NCI-H128 (cell line): ENCODE results near the gene YAP1.

Experiments used
- DNase-seq: peaks from one replicate; lab custom pipeline; 2025; ENCODE audit not compliant: unreplicated experiment; lab: John Stamatoyannopoulos, UW

Gene YAP1

DNA sequence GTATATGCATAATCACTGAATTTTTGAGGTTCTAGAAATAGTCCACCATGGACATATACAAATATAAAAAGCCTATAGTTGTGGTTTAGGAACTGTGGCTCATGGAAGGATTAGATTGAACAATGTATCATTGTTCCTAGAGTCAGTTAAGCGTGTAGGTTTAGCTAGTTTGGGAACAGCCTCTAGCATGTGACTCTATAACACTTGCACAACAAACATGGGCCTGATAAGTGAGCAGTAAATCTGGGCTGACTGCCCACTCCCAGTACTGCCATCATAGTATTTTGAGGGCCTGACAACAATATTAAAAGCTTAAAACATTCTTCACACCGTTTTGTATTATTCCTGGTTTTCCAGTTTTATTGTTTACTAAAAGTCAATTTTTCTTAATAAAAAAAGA lies 47.0 kb downstream of the YAP1 start:
- DNase-seq = no peak

DNA sequence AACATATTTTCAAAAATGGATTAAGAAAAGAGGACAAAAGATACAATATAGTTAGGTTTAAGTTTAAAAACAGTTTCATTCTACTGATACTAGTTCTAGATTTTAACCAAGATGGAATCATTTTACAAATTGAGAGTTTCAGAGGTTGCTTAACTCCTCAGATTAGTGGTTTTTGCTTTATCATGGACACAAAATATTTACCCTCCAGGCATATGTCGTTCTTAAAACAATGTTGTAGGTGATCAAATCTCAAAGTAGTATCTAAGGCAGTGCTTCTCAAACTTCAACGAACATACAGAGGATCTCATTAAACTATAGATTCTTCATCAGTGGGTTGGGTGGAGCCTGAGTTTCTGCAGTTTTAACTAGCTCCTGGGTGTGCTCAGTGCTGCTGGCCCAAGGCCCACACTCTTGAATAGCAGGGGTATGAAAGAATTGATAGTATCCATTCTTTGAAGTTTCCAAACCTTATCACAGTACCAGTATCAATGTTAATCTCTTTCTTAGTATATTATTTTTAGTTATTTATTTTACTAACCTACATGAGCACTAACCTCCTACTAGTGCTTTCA lies 48.0 kb downstream of the YAP1 start:
- no peak for DNase-seq

DNA sequence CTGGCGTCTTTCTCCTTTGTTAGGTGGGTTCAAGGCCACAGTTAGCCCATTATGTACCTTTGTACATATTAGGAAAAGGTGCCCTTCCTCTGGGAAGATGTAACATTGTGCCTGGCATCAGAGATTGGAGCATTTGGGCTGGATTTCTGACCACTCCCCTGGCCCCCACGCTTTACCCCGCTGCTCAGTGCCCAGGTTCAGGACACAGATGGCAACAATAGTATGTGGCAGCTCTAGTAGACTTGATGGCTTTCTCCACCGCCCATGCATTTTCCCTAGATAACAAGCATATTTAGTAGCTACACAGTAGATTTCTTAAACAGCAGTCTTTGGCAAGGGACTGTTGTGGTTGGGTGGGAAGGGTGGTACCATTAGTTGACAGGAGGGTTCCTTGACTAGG lies 53.1 kb downstream of the YAP1 start:
- no peak for DNase-seq

DNA sequence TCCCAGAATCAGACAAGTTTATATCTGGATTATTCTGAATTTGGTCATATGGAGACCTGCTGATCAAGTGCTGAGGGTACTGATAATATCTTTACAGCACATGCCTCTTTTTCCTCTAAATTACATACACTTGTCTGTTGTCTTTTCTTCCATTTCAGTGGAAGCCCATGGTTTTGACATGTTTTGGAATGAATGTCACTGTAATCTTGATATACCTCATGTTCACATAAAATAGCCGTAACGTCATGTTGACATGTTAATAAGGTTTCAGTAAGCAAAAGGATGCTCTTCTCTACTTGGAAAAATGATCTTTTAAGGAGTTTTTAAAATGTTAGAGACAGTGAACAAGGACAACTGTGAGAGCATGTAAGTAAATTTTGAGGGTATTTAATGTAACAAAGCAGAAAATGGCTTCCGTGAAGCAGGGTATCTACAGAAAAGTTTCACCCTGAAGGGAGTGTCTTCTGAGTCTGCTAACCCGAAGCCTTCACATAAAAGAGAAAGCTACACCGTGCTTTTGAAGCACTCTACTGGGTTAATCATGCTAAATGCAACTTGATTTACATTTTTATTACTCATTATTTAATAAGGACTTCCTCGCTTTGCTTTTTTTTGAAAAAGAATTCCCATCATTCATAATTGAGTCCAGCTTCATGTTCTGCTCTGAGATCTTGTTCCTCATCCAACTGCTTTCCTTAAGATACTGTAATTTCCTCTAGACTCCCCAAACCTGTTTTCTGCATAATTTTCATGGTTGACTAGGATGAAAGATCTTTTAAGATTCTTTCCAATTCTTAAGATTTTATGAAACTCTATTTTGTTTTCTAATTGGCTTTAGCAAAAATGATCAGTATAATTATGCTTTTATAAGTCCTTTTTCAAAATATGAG lies 56.2 kb downstream of the YAP1 start:
- DNase-seq = no peak

DNA sequence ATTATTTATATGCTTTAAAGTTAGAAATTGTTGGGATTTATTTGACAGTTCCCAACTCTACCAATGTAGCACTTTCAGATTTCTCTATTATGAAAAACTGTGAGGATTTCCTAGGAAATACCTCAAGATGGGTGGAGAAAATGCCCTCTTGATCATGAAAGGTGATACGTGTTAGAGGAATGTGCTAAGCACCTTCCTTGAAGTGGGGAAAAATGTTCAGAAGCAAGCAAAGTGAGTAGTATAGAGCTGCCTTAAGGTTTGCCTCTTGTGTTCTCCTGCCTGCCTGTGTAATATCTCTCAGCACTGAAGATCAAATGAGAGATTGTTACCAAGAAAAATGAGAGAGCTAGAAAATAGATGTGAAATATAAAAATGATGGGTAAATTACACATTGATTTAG lies 58.2 kb downstream of the YAP1 start:
- DNase-seq = no peak

DNA sequence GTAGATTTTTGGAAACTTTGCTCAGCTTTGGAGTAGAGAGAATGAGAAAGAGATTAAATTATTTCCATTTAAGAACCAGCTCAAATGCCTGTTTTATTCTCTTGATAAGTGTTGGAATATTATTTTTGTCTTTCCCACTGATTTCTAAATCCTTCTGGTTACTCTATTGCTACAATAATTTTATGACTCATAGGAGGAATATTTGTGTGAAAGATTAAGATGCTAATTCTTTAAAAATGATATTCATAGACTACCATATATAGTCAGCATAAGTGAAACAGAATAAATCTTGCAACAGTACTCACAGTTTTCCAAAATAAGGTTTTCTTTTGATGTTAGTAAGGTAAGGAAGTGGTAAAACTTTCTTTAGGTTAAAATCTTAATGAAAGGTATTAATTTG lies 60.9 kb downstream of the YAP1 start:
- DNase-seq = no peak

DNA sequence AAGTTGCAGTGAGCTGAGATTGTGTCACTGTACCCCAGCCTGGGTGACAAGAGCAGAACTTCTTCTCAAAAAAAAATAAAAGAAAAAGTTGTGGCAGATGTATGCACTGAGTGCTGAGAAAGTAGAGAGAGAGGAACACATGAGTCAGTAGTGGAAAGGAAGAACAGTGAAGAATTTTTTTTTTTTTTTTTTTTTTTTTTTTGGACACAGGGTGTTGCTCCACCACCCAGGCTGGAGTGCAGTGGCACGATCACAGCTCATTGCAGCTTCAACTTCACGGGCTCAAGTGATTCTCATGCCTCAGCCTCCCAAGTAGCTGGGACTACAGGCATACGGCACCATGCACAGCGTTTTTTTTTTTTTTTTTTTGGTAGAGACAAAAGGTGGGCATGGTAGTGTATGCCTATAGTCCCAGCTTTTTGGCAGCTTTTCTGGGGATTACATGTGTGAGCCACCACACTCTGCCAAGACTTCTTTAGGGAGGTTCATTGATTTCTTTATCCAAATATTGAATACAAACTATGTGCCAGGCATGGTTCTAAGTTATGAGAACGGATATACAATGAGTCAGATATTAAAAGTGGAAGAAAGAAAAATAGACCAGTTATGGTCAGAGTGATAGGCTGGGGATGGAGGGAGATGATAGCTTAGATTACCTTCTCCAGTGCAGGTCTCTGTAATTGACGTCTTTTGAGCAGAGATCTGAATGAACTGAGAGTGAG lies 62.0 kb downstream of the YAP1 start:
- DNase-seq = no peak

DNA sequence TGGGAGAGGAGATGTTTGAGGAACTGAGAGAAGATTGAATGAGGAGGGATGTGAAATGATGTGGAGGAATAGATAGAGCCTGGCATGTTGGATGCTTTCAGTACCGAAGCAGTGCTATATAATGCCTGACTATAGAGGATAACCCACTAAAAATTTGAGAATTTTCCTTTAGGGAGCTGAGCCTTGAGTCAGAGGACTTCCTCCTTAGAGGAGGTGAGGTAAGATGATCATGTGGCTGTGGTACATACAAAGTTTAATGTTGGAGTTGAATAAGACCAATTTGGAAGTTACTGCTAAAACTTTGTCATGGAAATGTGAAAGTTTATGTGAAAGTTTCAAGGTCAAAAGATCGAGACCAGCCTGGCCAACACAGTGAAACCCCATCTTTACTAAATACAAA lies 66.9 kb downstream of the YAP1 start:
- DNase-seq = no peak

DNA sequence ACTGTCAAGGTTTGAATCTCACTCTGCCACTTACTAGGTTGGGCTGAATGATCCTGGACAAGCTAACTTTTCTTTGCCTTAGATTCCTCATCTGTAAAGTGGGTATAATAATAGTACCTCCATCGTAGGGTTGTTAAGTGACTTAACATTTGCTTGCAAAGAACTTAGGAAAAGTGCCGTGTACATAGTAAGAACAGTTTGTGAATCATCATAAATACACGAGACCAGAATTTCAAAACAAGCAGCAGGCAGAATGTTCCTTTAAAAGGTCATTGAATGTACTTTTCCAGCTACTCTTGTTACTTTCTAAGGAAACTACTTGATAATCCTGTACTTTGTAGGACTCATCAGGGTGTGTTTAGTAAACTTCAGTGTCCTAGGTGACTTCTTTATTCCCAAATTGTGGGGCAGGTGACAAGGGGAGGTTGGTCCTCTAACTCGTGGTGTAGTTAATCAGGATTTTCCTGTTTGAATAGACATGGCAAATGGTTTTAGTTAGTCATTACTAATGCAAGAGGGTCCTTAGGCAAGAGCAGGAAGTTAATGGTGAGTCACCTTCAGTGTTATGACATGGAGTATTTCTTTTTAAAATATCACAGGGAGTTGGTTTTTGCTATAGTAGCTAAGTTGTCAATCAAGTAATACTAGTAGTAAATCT lies 67.9 kb downstream of the YAP1 start:
- DNase-seq = no peak

DNA sequence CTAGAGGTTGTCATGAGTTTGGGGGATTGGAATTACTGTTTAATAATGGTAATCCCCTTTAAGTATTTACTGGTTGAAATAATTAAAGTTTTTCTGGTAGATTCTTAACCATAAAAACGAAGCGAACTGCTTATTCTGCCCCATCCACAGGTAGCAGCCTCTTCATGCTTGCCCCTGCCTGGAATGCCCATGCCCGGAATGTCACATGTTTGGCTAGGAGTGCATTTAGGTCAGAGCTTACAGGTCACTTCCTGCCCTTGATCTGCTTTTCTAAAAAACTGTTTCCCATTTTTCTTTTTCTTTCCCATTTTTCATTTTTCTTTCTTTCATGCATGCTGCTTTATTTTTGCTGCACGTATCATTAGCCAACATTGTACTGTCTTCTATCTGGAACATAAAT lies 69.1 kb downstream of the YAP1 start:
- no peak for DNase-seq

DNA sequence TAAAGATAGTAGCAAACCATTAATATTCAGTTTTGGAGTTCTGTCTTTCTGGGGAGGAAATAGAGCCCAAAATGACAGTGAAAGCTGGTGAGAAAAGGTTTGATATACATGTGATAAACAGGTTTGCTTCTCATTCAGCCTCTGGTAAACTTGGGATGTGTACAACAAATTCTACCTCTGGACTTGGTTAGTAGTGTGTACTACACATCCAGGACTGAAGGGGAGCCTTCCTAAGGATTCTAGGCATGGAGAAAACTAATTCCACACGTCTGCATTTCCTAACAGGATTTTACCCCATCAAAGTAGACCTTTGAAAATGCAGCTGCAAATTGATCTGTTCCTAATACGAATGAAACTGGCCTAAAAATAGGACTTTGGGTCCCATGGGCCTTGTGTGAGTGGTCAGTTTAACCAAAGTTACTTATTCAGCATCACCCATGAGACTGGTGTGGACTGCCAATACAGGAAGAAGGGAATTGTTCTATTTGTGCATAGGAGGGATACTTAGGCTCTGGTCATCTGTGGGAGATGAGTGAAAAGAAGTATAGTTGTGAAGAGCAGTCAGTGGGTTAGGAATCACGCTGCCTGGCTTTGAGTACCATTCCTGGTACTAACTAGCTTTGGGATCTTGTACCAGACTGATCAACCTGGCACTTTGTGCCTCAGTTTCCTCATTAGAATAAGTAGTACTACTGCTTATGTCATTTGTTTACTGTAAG lies 74.2 kb downstream of the YAP1 start:
- DNase-seq = no peak

DNA sequence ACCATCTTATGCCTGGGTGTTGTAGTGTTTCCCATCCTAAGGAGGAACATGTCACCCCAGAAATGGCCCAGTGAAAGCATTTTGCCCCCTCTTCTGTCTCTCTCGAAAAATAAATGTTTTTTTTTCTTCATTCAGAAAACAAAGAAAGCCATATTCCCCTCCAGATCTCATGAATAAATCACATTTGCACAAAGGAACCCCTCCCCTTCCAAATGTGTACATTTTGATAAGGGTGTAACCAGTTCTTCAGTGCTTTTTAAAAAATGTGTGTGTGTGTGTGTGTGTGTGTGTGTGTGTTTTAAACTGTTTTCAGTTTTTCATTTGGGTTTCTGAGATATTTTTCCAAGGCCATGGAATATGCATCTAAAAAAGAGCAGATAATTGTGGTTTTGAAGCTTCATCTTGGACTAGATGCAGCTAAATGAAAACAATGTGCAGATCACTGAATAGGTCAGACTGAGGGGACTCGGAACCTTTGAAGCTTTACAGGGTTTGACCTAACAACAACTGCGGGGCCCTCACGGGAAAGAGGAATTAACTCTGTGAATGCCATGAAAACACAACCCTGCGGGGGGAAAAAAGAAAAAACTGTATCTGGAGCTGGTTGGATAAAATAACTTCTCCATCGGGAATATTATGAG lies 76.4 kb downstream of the YAP1 start:
- DNase-seq = no peak

DNA sequence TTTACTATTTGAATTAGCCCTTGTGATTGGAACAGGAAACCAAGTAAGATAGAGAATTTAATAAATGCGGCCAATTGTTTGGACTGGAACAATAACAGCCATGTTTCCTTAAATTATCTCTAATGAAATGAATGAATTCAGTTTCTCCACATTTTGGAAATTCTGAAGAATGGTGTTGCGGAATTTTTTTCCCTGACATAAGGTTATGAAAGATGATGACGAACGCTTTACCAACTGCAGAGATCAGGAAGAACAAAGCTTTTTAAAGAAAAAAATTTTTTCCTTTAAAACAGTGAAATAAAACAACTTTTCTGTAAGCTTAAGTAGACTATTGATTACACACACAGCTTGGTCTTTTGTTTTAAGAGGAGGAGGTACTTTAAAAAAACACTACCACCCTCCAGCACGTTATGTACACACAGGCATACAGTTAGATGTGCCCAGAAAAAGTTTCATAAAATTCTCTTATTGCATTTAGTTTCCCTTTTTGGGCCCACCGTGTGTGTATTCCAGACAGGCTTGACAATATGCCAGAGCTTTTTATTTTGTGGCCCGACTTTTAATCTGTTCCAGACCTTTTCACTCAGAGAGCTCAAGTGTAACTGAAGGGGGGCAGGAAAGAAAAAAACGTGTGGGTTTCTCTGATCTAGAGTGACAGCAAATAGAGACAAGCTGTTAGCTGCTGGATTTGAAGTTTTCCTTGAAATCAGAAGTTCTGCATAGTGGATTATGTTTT lies 77.3 kb downstream of the YAP1 start:
- no peak for DNase-seq

DNA sequence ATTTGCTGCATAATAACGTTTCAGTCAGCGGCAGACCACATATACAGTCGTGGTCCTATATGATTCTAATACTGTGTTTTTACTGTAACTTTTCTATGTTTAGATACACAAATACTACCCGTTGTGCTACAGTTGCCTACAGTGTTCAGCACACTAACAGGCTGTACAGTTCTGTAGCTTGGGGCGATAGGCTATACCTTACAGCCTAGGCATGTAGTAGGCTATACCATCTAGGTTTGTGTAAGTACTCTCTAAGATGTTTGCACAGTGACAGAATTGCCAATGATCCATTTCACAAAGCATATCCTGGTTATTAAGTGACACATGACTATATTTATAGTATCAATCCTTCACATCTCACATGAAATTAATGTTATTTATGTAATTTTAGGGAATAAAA lies 78.2 kb downstream of the YAP1 start:
- DNase-seq = no peak

DNA sequence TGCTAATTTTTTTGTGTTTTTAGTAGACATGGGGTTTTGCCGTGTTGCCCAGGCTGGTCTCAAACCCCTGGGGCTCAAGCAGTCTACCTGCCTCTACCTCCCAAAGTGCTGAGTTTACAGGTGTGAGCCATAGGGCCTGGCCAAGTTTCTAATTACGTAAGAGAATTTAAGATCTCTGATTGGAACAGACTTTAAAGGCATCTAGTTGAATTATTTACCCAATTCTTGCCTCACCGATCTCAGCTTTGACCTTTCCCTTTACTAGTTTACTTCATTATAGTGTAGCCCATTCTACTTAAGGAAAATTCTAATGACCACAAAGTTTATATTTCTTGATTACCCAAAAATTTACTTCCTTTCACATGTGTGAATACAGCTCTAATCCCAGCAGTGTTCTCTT lies 81.6 kb downstream of the YAP1 start:
- no peak for DNase-seq

DNA sequence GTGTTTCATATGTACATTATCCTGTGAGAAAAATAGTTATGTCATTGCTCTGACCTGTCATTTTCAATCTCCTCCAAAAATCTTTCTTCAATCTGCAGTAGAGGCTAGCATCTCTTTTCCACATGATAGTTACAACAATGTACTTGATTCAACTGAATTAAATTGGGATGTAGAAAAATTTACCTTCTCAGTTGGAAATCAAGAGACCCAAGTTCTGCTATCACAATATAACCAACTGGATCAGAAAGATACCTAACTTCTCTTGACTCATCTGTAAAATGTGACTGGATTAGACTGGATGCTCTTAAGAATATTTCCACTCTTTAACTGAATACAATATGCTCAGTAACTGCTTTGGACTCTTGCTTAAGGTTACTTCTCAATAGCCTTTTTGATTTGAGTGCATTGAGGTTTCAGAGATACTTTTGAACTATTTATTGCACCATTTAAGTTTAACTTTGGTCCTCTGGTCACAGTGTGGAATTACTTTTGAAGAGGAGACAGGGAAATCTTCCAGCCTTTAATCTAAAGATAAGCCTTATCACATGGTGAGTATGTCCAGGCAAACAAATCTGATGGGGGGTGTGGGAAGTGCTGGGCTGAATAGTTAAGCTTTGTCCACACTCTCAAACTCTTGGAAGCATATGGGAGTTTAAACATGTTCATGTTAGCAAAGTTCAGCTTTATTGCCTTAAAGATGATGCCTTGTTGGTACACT lies 82.3 kb downstream of the YAP1 start:
- no peak for DNase-seq

DNA sequence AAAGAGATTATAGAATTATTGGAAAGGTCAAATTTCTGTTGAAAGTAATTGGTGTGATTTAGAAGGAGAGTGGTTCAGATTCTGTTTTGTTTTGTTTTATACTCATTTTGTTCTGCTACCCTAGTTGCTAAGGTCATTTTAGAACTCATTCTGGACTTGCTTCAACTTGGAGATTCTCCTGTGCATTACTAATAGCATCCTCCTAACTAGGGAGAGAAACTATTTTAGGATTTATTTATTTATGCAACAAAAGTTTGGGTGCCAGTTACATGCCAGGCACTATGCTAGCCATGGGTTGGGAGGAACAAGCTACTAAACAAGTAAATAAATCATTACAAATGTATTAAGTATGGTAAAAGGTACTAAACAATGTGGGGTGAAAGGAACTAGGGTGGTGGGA lies 84.0 kb downstream of the YAP1 start:
- DNase-seq = no peak

DNA sequence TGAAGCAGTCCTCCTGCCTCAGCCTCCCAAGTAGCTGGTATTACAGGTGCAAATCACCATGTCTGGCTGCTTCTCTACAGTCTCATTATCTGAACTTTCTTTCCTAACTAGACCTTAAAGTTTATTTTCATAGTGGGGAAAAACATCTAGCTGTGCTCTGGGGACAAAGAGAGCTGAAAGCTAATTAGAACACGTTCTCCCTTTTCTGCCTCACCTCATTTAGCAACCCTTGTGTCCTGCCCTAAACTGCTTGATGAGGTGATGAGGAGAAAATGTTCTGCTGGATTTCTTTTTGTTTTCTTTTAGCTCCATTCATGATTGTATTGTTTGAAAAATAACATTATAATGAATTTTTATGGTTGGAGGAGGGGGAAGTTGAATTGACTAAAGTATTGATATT lies 84.7 kb downstream of the YAP1 start:
- no peak for DNase-seq

DNA sequence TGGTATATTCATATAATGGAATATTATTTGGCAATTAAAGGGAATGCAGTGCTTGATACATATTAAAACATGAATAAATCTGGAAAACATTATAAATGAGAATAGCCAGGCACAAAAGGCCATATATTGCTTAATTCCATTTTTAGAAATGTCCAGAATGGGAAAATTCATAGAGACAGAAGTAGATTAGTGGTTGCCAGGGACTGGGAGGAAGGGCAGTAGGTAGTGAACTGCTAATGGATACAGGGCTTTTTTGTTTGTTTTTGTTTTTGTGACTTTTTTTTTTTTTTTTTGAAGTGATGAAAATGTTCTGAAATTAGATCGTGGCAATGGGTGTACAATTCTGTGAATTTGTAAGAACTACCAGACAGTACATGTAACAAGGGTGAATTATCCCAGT lies 86.1 kb downstream of the YAP1 start:
- DNase-seq = no peak
